ENCODE data around the gene PCGF3.
"Not testable (repeated sequence)": the region's sequence is repeated elsewhere in the genome, so short reads cannot be mapped to it uniquely, and the experiment has no call there.

Gene PCGF3

GRCh38 chr4:669806-670559, 35.6 kb upstream of the PCGF3 start:
- H3K79me2 ChIP-seq; H3K36me3 ChIP-seq (ENCODE audit: control insufficient read depth, insufficient read depth, low read length); H3K4me1 ChIP-seq; H3K9me3 ChIP-seq (ENCODE audit: control insufficient read depth, low read length); H3K4me2 ChIP-seq (ENCODE audit: low read length); H3K27ac ChIP-seq; H2AFZ ChIP-seq; H3K4me3 ChIP-seq (ENCODE audit: low read depth, low read length); H3K27me3 ChIP-seq (ENCODE audit: control insufficient read depth, insufficient read depth, low read length); H3K9ac ChIP-seq: not testable (repeated sequence)

GRCh38 chr4:671769-672168, 33.9 kb upstream of the PCGF3 start:
- Histone ChIP-seq H3K4me1 (peaks cover 5% of the 10 kb centered on the region), H3K79me2 (no peaks in the 10 kb centered on the region), H3K9me3 (ENCODE audit: control insufficient read depth, low read length) (no peaks in the 10 kb centered on the region), H3K36me3 (ENCODE audit: control insufficient read depth, insufficient read depth, low read length) (no peaks in the 10 kb centered on the region), H3K4me2 (ENCODE audit: low read length) (no peak overlapping the region), H3K27me3 (ENCODE audit: control insufficient read depth, insufficient read depth, low read length) (no peaks in the 10 kb centered on the region), H3K9ac (no peak overlapping the region), H2AFZ (no peak overlapping the region), H3K27ac (no peak overlapping the region), H3K4me3 (ENCODE audit: low read depth, low read length) (no peak overlapping the region)
- no peak for TF ChIP-seq CTCF (IDR thresholded peaks at IDR 0.05)

- H3K4me1 ChIP-seq = peaks cover 5% of the 10 kb centered on the region
- H3K79me2 ChIP-seq = no peaks in the 10 kb centered on the region
- H3K27ac ChIP-seq = peak overlapping the region; percentile 49
- H3K36me3 ChIP-seq (ENCODE audit: control insufficient read depth, insufficient read depth, low read length) = no peaks in the 10 kb centered on the region
- no peaks in the 10 kb centered on the region for H3K9me3 ChIP-seq (ENCODE audit: control insufficient read depth, low read length)
- H3K4me3 ChIP-seq (ENCODE audit: low read depth, low read length) = peak overlapping the region; percentile 95
- H2AFZ ChIP-seq = peak overlapping the region; percentile 60
- no peak overlapping the region for H3K9ac ChIP-seq
- no peaks in the 10 kb centered on the region for H3K27me3 ChIP-seq (ENCODE audit: control insufficient read depth, insufficient read depth, low read length)
- no peak for TF ChIP-seq CTCF (IDR thresholded peaks at IDR 0.05)
- H3K4me2 ChIP-seq (ENCODE audit: low read length) = peak overlapping the region; percentile 78
These were observed 32.1 kb upstream of the PCGF3 start for GRCh38 chr4:673349-674091.

GRCh38 chr4:674172-675035, 31.2 kb upstream of the PCGF3 start, which contains the start of the genes ATP5ME and MYL5:
Gene ATP5ME (minus strand): TSS chr4:674276. CDS start chr4:674247, 29 bp downstream.
Gene MYL5 (plus strand): TSS chr4:674542. CDS start chr4:678027, 3,485 bp downstream.
- Histone ChIP-seq H3K4me1 (peaks cover 5% of the 10 kb centered on the region), H3K36me3 (ENCODE audit: control insufficient read depth, insufficient read depth, low read length) (no peaks in the 10 kb centered on the region), H3K79me2 (no peaks in the 10 kb centered on the region), H3K9me3 (ENCODE audit: control insufficient read depth, low read length) (no peaks in the 10 kb centered on the region), H3K27me3 (ENCODE audit: control insufficient read depth, insufficient read depth, low read length) (no peaks in the 10 kb centered on the region), H3K4me2 (ENCODE audit: low read length) (peak within 1 kb of the TSS; percentile 93), H3K9ac (peak within 1 kb of the TSS; percentile 98), H2AFZ (peak within 1 kb of the TSS; percentile 90), H3K27ac (peak within 1 kb of the TSS; percentile 91), H3K4me3 (ENCODE audit: low read depth, low read length) (peak within 1 kb of the TSS; percentile 95)
- TF ChIP-seq CTCF (IDR thresholded peaks at IDR 0.05) = peak; percentile 74
